Measurements from ENCODE around the gene DYRK1A. TPM values are rescaled to one million over a fixed set of nuclear protein-coding genes. Genes with fewer than 3 reads are reported as not detected.

Gene DYRK1A
- total RNA-seq, 5 donors from 2014 or later (not counting 1 experiment from before 2014, with no cell fraction given) = 113 to 149 (median 115) TPM

- Mint-ChIP-seq H3K9me3 (no peaks in the 10 kb centered on the region), H3K27me3 (no peaks in the 10 kb centered on the region), H3K27ac (peak overlapping the region; percentile 50), H3K36me3 (peaks cover 5% of the 10 kb centered on the region), H3K4me1 (peaks cover 89 to 92% (median 91%) of the 10 kb centered on the region in 3 donors), H3K4me3 (peak overlapping the region; percentile 6 to 45 (median 15))
- Histone ChIP-seq H3K36me3 (ENCODE audit: control insufficient read depth in 2 of 2, extremely low read depth in 1 of 2, insufficient read depth in 1 of 2, low read length in 1 of 2) (no peaks in the 10 kb centered on the region), H3K27me3 (replicated peaks in 1 of 2; ENCODE audit: control insufficient read depth in 2 of 2, extremely low read depth in 1 of 2, insufficient read depth in 2 of 2, low read length in 1 of 2) (no peaks in the 10 kb centered on the region), H3K9me3 (no peaks in the 10 kb centered on the region), H3K27ac (ENCODE audit: low read length) (peak overlapping the region; percentile 34), H3K4me3 (ENCODE audit: control insufficient read depth in 1 of 2, extremely low read depth in 1 of 2, low read length in 1 of 2) (no peak overlapping the region), H3K4me1 (ENCODE audit: control insufficient read depth in 1 of 2, extremely low read depth in 1 of 2, insufficient read depth in 2 of 2, low read length in 2 of 2) (peaks cover 30 to 50% of the 10 kb centered on the region in 2 experiments)
- CTCF ChIA-PET = interaction anchor here in 1 of 2 donors (0.6 kb wide), 1 partner anchor 17 kb away, joined by 5 read pairs; no protein-coding TSS in a partner anchor
- no CpG with 5 or more reads among the region's 5 CpGs for WGBS (ENCODE audit: insufficient coverage)
- POLR2A ChIA-PET = interaction anchor here in 1 of 2 donors (0.6 kb wide), 1 partner anchor 535 kb away, joined by 3 read pairs; no protein-coding TSS in a partner anchor
- DNase-seq (no peak), ATAC-seq (replicated peaks in 1 of 4) (peak in 2 of 4 experiments; percentile 10 to 11)
These were observed 48.0 kb downstream of the DYRK1A start for GRCh38 chr21:37414292-37415253.

DNA sequence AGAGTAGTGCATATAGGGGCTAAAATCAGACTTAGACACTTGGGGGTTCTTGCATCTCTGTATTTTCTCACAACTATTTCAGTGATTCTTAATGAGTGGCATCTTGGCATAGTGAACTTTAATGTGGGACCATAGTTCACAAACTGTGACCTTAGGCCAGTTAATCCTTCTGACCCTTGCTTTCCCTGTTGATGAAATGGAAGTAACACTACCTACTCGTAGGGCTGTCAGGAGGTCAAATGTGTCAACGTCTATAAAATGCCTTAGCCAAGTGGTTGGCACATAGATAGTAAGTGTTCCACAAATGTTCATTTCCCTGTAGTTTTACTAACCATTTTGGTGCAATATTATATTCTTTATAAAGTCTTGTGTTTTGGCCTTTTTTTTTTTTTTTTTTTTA, 49.4 kb downstream of the DYRK1A start:
- no peaks in the 10 kb centered on the region for H3K36me3 ChIP-seq (ENCODE audit: control insufficient read depth in 2 of 2, extremely low read depth in 1 of 2, insufficient read depth in 1 of 2, low read length in 1 of 2)
- peaks cover 24 to 50% of the 10 kb centered on the region in 2 experiments for H3K4me1 ChIP-seq (ENCODE audit: control insufficient read depth in 1 of 2, extremely low read depth in 1 of 2, insufficient read depth in 2 of 2, low read length in 2 of 2)
- no peak overlapping the region for H3K4me3 ChIP-seq (ENCODE audit: control insufficient read depth in 1 of 2, extremely low read depth in 1 of 2, low read length in 1 of 2)
- ATAC-seq (replicated peaks in 1 of 4) (no peak), DNase-seq (no peak)
- ChIA-PET CTCF (interaction anchor here in 1 of 2 donors (0.9 kb wide), 1 partner anchor 8 kb away, joined by 4 read pairs; no protein-coding TSS in a partner anchor), POLR2A (interaction anchor here in 1 of 2 donors (0.7 kb wide), 1 partner anchor 164 kb away, joined by 3 read pairs; no protein-coding TSS in a partner anchor)
- Mint-ChIP-seq H3K4me1 (peaks cover 91 to 94% (median 93%) of the 10 kb centered on the region in 3 donors), H3K4me3 (peak overlapping the region in 1 of 3 donors; percentile 15), H3K27me3 (no peaks in the 10 kb centered on the region), H3K9me3 (no peaks in the 10 kb centered on the region), H3K27ac (peak overlapping the region; percentile 4 to 50), H3K36me3 (peaks cover 8% of the 10 kb centered on the region)
- H3K27me3 ChIP-seq (replicated peaks in 1 of 2; ENCODE audit: control insufficient read depth in 2 of 2, extremely low read depth in 1 of 2, insufficient read depth in 2 of 2, low read length in 1 of 2) = no peaks in the 10 kb centered on the region
- H3K9me3 ChIP-seq = no peaks in the 10 kb centered on the region
- WGBS (ENCODE audit: insufficient coverage) = no CpG with 5 or more reads among the region's 2 CpGs
- H3K27ac ChIP-seq (ENCODE audit: low read length) = peak overlapping the region; percentile 24

GRCh38 chr21:37416914-37417313, 50.3 kb downstream of the DYRK1A start:
- Mint-ChIP-seq H3K36me3 (peaks cover 8% of the 10 kb centered on the region), H3K4me3 (no peak overlapping the region), H3K4me1 (peaks cover 87 to 89% (median 87%) of the 10 kb centered on the region in 3 donors), H3K27ac (no peak overlapping the region), H3K27me3 (no peaks in the 10 kb centered on the region), H3K9me3 (no peaks in the 10 kb centered on the region)
- peaks cover 21 to 49% of the 10 kb centered on the region in 2 experiments for H3K4me1 ChIP-seq (ENCODE audit: control insufficient read depth in 1 of 2, extremely low read depth in 1 of 2, insufficient read depth in 2 of 2, low read length in 2 of 2)
- ChIA-PET CTCF (interaction anchor here in 1 of 2 donors (0.7 to 0.9 kb wide), 2 partner anchors 9 to 12 kb away, joined by 4 to 7 read pairs; no protein-coding TSS in a partner anchor), POLR2A (interaction anchor here (0.7 to 0.8 kb wide), 2 partner anchors 9 to 184 kb away, joined by 3 to 13 read pairs; no protein-coding TSS in a partner anchor)
- 80% methylated on average over 2 of the region's 2 CpGs for WGBS (ENCODE audit: insufficient coverage)
- no peaks in the 10 kb centered on the region for H3K9me3 ChIP-seq
- no peak for ATAC-seq (replicated peaks in 1 of 4)
- peaks cover 0 to 5% of the 10 kb centered on the region in 2 donors for H3K36me3 ChIP-seq (ENCODE audit: control insufficient read depth in 2 of 2, extremely low read depth in 1 of 2, insufficient read depth in 1 of 2, low read length in 1 of 2)
- no peak for DNase-seq
- no peak overlapping the region for H3K4me3 ChIP-seq (ENCODE audit: control insufficient read depth in 1 of 2, extremely low read depth in 1 of 2, low read length in 1 of 2)
- H3K27ac ChIP-seq (ENCODE audit: low read length) = no peak overlapping the region
- H3K27me3 ChIP-seq (replicated peaks in 1 of 2; ENCODE audit: control insufficient read depth in 2 of 2, extremely low read depth in 1 of 2, insufficient read depth in 2 of 2, low read length in 1 of 2) = no peaks in the 10 kb centered on the region

DNA sequence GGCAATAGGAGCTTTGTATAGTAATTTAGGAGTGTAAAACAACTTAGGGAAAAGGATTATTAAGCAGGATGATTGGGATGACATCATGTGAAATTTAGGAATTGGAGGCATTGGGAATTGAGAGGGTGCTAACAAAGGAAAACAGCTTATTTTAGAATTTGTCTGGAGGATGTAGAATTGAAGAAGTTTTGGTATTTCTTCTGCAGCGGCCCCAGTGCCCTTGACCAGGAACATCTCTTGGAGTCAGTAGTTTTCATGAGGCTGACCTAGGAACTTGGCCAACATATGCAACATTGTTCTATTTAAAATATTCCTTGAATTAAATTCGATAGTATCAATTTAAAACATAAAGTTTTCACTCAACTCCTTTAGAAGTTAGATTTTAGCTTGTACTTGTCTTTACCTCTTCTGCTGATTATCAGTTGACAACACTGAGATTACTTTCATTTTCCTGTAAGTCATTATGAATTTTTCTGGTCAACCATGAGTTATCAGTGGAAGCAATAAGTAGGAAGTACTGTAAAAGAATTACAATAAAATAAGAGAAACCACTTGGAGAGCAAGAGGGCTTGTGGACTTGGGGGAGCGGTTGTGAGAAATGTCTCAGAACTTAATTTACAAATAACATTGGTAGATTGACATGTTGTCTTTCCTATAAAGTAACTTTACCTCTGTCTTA, 52.8 kb downstream of the DYRK1A start:
- POLR2A ChIA-PET = interaction anchor here in 1 of 2 donors (1.2 kb wide), 1 partner anchor 53 kb away, joined by 5 read pairs; the partner anchor contains the start of gene DYRK1A
- no peak for ATAC-seq (replicated peaks in 1 of 4)
- H3K9me3 ChIP-seq = no peaks in the 10 kb centered on the region
- no peak for DNase-seq
- no peaks in the 10 kb centered on the region for H3K27me3 ChIP-seq (replicated peaks in 1 of 2; ENCODE audit: control insufficient read depth in 2 of 2, extremely low read depth in 1 of 2, insufficient read depth in 2 of 2, low read length in 1 of 2)
- WGBS (ENCODE audit: insufficient coverage) = 83% methylated on average over 1 of the region's 3 CpGs
- peaks cover 12 to 31% of the 10 kb centered on the region in 2 experiments for H3K4me1 ChIP-seq (ENCODE audit: control insufficient read depth in 1 of 2, extremely low read depth in 1 of 2, insufficient read depth in 2 of 2, low read length in 2 of 2)
- Mint-ChIP-seq H3K36me3 (peaks cover 28% of the 10 kb centered on the region), H3K27me3 (no peaks in the 10 kb centered on the region), H3K4me3 (peak overlapping the region in 2 of 3 donors; percentile 12 to 39), H3K9me3 (no peaks in the 10 kb centered on the region), H3K27ac (peak overlapping the region; percentile 84 to 91), H3K4me1 (peaks cover 85 to 87% (median 85%) of the 10 kb centered on the region in 3 donors)
- CTCF ChIA-PET = no interaction called here
- H3K27ac ChIP-seq (ENCODE audit: low read length) = peak overlapping the region; percentile 24
- peaks cover 0 to 8% of the 10 kb centered on the region in 2 donors for H3K36me3 ChIP-seq (ENCODE audit: control insufficient read depth in 2 of 2, extremely low read depth in 1 of 2, insufficient read depth in 1 of 2, low read length in 1 of 2)
- no peak overlapping the region for H3K4me3 ChIP-seq (ENCODE audit: control insufficient read depth in 1 of 2, extremely low read depth in 1 of 2, low read length in 1 of 2)

- H3K27ac Mint-ChIP-seq = no peak overlapping the region
- H3K4me1 ChIP-seq (ENCODE audit: control insufficient read depth in 1 of 2, extremely low read depth in 1 of 2, insufficient read depth in 2 of 2, low read length in 2 of 2) = peaks cover 5 to 14% of the 10 kb centered on the region in 2 experiments
- peaks cover 39% of the 10 kb centered on the region for H3K36me3 Mint-ChIP-seq
- H3K9me3 Mint-ChIP-seq = no peaks in the 10 kb centered on the region
- peaks cover 74 to 79% (median 77%) of the 10 kb centered on the region in 3 donors for H3K4me1 Mint-ChIP-seq
- ATAC-seq (replicated peaks in 1 of 4) (no peak), DNase-seq (no peak)
- WGBS (ENCODE audit: insufficient coverage) = no CpG with 5 or more reads among the region's 8 CpGs
- H3K27me3 Mint-ChIP-seq = no peaks in the 10 kb centered on the region
- H3K9me3 ChIP-seq = no peaks in the 10 kb centered on the region
- no peaks in the 10 kb centered on the region for H3K27me3 ChIP-seq (replicated peaks in 1 of 2; ENCODE audit: control insufficient read depth in 2 of 2, extremely low read depth in 1 of 2, insufficient read depth in 2 of 2, low read length in 1 of 2)
- peaks cover 0 to 11% of the 10 kb centered on the region in 2 donors for H3K36me3 ChIP-seq (ENCODE audit: control insufficient read depth in 2 of 2, extremely low read depth in 1 of 2, insufficient read depth in 1 of 2, low read length in 1 of 2)
- H3K27ac ChIP-seq (ENCODE audit: low read length) = no peak overlapping the region
- POLR2A ChIA-PET = interaction anchor here in 1 of 2 donors (0.9 kb wide), 1 partner anchor 19 kb away, joined by 3 read pairs; no protein-coding TSS in a partner anchor
- CTCF ChIA-PET = no interaction called here
- no peak overlapping the region for H3K4me3 Mint-ChIP-seq
- no peak overlapping the region for H3K4me3 ChIP-seq (ENCODE audit: control insufficient read depth in 1 of 2, extremely low read depth in 1 of 2, low read length in 1 of 2)
These were observed 54.7 kb downstream of the DYRK1A start for GRCh38 chr21:37421306-37421705.
